Dermis blood vessel endothelial cell (primary cell): ENCODE results near the gene RAD23A. TPM values are rescaled to one million over a fixed set of nuclear protein-coding genes. Genes with fewer than 3 reads are reported as not detected.

Source experiments
- total RNA-seq: library from RNA; depleted of rRNA; stranded (reverse); fragments of >200 nt; gene quantifications from 2 replicates; pipeline ENCODE4 v1.2.3, GENCODE V29; 2014

Gene RAD23A
- total RNA-seq, 1 donor from 2014 or later, result 52.9 TPM

Other genes with a start within 250 kb of the RAD23A start
- 5.8 and 8.0 TPM in 2 replicates for gene FBXW9, start 249.2 kb upstream of the RAD23A start, total RNA-seq
- 25.7 and 31.4 TPM in 2 replicates for gene TNPO2, start 221.9 kb upstream of the RAD23A start, total RNA-seq
- 106 and 139 TPM in 2 replicates for gene TRIR, start 211.2 kb upstream of the RAD23A start, total RNA-seq
- 66.9 and 78.6 TPM in 2 replicates for gene GET3, start 208.4 kb upstream of the RAD23A start, total RNA-seq
- not detected in 2 replicates for gene BEST2, start 194.1 kb upstream of the RAD23A start, total RNA-seq
- gene HOOK2, start 170.3 kb upstream of the RAD23A start, total RNA-seq, result 12.1 and 14.8 TPM in 2 replicates
- gene JUNB, start 154.4 kb upstream of the RAD23A start, total RNA-seq, result 61.1 and 151 TPM in 2 replicates
- 214 and 278 TPM in 2 replicates for gene PRDX2, start 144.1 kb upstream of the RAD23A start, total RNA-seq
- gene THSD8, start 143.8 kb upstream of the RAD23A start, total RNA-seq, result 0.23 TPM in 1 of 2 replicates, not detected in the other
- 19.6 and 45.6 TPM in 2 replicates for gene RNASEH2A, start 139.3 kb upstream of the RAD23A start, total RNA-seq
- gene RTBDN, start 111.3 kb upstream of the RAD23A start, total RNA-seq, result not detected in 2 replicates
- gene MAST1, start 107.3 kb upstream of the RAD23A start, total RNA-seq, result 0.17 and 0.51 TPM in 2 replicates
- 23.3 and 31.3 TPM in 2 replicates for gene DNASE2, start 64.4 kb upstream of the RAD23A start, total RNA-seq
- 0.17 TPM in 1 of 2 replicates, not detected in the other for gene KLF1, start 58.7 kb upstream of the RAD23A start, total RNA-seq
- 31.5 and 42.4 TPM in 2 replicates for gene GCDH, start 54.7 kb upstream of the RAD23A start, total RNA-seq
- gene SYCE2, start 26.6 kb upstream of the RAD23A start, total RNA-seq, result 0.17 and 0.33 TPM in 2 replicates
- 47.5 and 83.9 TPM in 2 replicates for gene FARSA, start 12.2 kb upstream of the RAD23A start, total RNA-seq
- 1,244 and 1,415 TPM in 2 replicates for gene CALR, start 7.3 kb upstream of the RAD23A start, total RNA-seq
- 19.5 and 20.6 TPM in 2 replicates for gene GADD45GIP1, start 11.4 kb downstream of the RAD23A start, total RNA-seq
- gene DAND5, start 23.7 kb downstream of the RAD23A start, total RNA-seq, result 0.09 and 0.17 TPM in 2 replicates
- 12.6 and 23.7 TPM in 2 replicates for gene NFIX, start 49.6 kb downstream of the RAD23A start, total RNA-seq
- 51.8 and 55.0 TPM in 2 replicates for gene LYL1, start 157.0 kb downstream of the RAD23A start, total RNA-seq
- 44.7 and 47.0 TPM in 2 replicates for gene TRMT1, start 170.9 kb downstream of the RAD23A start, total RNA-seq
- gene NACC1, start 172.4 kb downstream of the RAD23A start, total RNA-seq, result 35.9 and 136 TPM in 2 replicates
- gene STX10, start 204.5 kb downstream of the RAD23A start, total RNA-seq, result 69.9 and 84.6 TPM in 2 replicates
- 25.5 and 30.8 TPM in 2 replicates for gene IER2, start 204.5 kb downstream of the RAD23A start, total RNA-seq